T-helper 1 cell treated with Interleukin-12 subunit alpha and Interleukin-12 subunit beta and Interleukin-4 antibody, amounts not matched to agents 30 ng/mL and 1 ng/mL, for 36 hours (primary cell): ENCODE results near the gene TMEM250. TPM values are rescaled to one million over a fixed set of nuclear protein-coding genes. Genes with fewer than 3 reads are reported as not detected.

Source experiments
- intact Hi-C: fragments of 100-400 bp; cut with micrococcal nuclease; formaldehyde crosslinking; loops from one replicate; pipeline ENCODE4 v1.15.1; 2024
- total RNA-seq: library from RNA; stranded (reverse); gene quantifications from 2 replicates; pipeline ENCODE4 v1.2.3, GENCODE V29; 2022

Gene TMEM250
- total RNA-seq, 1 donor from 2014 or later = 50.0 TPM

- intact Hi-C loops = no loop called here
Observed at GRCh38 chr9:136085815-136086212, 32.9 kb downstream of the TMEM250 start.

- intact Hi-C loops = no loop called here
Observed at GRCh38 chr9:136084063-136084944, 34.4 kb downstream of the TMEM250 start.

- intact Hi-C loops = no loop called here
Observed at GRCh38 chr9:136083558-136084062, 35.1 kb downstream of the TMEM250 start.

- intact Hi-C loops = no loop called here
Observed at GRCh38 chr9:136082496-136083361, 35.9 kb downstream of the TMEM250 start.

GRCh38 chr9:136081826-136082495 is 36.7 kb downstream of the TMEM250 start:
- intact Hi-C loops = no loop called here

- intact Hi-C loops = no loop called here
Observed at GRCh38 chr9:136081113-136081825, 37.4 kb downstream of the TMEM250 start.

- intact Hi-C loops = no loop called here
Observed at GRCh38 chr9:136080716-136081112, 38.0 kb downstream of the TMEM250 start.

GRCh38 chr9:136079916-136080246 is 38.8 kb downstream of the TMEM250 start:
- intact Hi-C loops = no loop called here

GRCh38 chr9:136079211-136079915 is 39.3 kb downstream of the TMEM250 start:
- intact Hi-C loops = no loop called here

- intact Hi-C loops = no loop called here
Observed at GRCh38 chr9:136078498-136079011, 40.1 kb downstream of the TMEM250 start.

GRCh38 chr9:136078024-136078423 is 40.7 kb downstream of the TMEM250 start:
- intact Hi-C loops = no loop called here

- intact Hi-C loops = no loop called here
Observed at GRCh38 chr9:136077491-136077890, 41.2 kb downstream of the TMEM250 start.

GRCh38 chr9:136075881-136076678 is 42.6 kb downstream of the TMEM250 start:
- intact Hi-C loops = no loop called here

GRCh38 chr9:136075134-136075841 is 43.4 kb downstream of the TMEM250 start:
- intact Hi-C loops = no loop called here

GRCh38 chr9:136074706-136075105 is 44.0 kb downstream of the TMEM250 start:
- intact Hi-C loops = no loop called here
